AG20443 (cell line): ENCODE data around the gene PBX2.
"Not testable (repeated sequence)": the region's sequence is repeated elsewhere in the genome, so short reads cannot be mapped to it uniquely, and the experiment has no call there.

ENCODE experiments used
- DNase-seq: peaks from one replicate; pipeline ENCODE4 v3.0.0; 2012; ENCODE audit warnings: low spot score, mixed read lengths

PBX2 gene

DNA sequence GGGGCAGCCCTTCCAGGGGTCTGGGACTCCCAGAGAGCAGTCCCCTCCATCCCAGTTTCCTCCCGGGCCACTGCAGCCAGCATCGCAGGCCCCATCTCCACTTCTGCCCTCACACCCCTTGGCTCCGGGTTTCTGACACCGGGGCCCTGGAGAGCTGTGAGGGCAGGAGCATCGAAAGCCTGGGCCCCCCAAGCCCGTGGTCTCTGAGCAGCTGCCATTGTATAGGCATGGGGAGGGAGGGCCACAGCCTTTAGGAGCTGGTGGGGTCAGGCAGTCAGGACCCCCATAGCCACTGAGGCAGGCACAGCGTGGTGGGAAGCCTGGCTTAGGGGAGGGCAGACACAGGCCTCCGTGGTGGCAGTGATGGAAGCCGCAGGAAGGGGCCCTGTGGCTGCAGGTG lies 12.2 kb upstream of the PBX2 start:
- DNase-seq = no peak

DNA sequence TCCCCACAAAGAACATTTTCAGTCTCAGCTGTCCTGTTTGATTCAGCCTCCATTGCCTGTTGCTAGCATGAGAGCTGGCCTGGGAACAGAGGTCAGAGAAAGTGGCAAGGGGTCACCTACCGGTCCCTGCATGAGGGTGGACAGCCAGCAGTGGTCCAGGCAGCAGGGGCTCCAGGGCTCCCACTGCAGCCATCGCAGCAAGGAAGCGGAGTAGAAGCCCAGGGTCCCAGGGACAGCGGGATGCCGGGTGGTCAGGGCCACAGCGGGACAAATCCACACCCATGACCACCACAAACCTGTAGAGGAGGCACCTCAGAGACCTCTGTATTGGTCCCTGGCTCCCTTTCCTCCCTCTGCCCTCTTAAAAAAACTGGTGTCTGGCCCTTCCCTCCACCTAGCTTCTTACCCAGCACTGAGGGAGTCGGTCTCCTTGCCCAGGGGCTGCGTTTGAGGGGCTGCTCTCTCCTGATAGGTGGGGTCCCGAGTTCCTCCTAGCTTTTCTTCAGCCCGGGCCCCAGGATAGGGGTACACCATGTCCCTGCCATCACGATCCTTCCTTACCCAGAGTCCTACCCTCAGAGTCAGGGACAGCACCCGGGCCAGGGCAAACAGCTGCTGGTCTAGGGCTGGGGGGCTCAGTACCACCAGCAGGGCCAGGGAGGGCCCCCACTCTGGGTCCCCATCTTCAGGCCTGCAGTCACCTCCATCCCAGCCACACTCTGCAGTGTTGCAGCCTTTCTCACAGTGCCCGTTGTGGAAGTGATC lies 10.9 kb upstream of the PBX2 start:
- no peak for DNase-seq

DNA sequence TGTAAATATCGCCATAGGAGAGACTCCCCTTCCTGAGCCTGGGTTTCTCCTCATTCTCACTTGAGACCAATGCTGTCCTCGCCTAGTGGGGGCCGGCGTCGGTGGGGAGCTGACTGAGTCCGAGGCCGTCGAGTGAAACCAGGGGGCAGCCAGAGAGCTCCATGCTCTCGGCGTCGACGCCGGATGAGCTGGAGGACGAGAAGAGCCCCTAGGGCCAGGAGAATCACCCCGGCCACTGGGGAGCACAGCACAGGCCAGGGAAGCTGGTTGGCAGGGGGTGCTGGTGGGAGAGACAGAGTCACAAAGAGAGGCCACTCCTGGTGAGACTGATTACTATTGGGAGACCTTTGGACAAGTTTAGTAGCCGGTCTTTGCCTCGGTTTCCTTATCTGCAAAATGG lies 8.9 kb upstream of the PBX2 start:
- no peak for DNase-seq

DNA sequence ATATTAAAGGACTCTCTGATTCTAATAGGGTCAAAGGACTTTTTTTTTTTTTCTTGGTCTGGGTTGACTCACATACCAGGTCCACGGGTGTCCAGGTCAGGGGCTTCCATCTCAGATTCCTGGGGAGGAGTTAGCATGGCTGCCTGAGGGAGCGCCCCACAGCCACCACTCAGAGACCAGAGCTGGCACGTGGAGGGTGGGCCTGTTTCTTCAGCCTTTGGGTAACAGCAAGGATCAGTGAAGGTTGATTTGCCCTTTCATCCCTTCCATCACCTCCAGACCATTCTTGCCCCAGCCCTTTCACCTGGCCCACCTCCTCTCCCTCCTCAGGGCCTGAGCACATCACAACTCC lies 8.3 kb upstream of the PBX2 start:
- no peak for DNase-seq

DNA sequence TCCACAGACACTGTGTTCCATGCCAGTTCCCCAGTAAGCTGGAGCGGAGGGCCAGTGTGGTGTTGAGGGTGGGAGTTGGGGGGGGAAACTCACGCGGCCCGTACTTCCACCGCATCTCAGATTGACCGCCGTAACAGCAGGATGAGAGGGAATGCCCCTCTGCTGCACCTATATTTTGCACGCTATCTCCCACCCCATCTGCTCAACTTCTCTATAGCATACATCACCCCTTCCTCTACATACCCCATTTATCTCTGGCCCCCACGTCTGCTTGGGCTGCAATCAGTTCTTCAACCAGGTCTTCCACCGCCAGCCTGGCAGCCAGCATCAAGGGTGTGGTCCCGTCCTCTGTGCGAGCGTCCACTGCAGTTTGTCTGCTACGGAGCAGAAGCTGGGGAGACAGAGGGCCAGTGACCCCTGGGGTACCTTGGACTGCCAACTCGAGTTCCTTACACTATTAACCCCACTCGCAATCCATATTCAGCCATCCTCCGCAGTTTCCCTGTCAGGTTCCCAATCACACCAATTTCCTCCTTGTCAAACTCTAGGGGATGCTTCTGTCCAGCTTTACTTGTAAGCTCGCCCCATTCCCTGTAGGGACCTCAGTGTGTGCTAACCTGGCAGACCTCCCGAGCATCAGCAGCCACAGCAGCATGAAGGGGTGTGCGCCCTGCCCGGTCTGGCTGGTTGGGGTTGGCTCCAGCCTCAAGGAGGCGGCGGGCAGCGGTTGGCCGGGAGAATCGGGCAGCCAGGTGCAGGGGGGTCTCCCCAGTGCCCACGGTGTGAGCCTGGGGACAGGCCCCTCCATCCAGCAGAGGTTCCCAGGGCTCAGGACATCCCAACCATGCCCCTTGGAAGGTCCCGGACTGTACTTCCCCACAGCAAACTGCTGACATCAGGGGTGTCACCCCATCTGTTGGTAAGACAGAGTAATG lies 6.9 kb upstream of the PBX2 start:
- DNase-seq = no peak

DNA sequence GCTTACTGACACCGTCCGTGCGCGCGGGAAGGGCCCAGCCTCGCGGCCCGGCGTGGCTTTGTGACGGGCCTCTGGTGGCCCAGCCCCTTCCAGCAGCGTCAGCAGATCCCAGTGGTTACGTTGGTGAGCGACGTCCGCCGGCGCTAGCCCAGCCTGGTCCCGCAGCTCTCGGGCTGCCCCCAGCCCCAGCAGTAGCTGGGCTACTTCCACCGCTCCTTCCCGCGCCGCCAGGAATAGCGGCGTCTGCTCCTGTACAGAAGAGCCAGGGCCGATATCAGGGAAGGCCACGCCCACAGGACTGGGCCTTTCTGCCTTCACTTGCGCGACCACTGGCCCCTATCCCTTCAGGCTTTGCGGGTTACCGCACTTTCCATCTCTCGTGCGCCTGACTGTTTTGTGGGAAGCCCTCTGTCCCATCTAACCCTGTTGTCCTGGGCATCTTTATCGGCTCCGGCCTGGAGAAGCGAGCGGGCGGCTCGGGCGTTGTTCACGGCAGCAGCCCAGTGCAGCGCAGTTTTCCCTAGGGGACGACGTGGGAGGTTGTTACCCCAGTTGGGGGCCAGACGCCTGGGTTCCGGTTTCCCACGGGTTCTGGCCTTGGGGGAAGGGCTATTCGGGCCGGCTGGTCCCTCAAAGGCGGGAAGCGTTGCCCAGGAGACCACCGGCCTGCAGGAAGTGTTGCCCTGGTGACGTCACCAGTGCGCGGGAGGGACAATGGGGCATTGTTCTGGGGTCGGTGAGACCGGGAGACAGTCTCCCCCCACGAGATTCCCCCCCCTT lies 6.1 kb upstream of the PBX2 start:
- DNase-seq = peak; percentile 75

DNA sequence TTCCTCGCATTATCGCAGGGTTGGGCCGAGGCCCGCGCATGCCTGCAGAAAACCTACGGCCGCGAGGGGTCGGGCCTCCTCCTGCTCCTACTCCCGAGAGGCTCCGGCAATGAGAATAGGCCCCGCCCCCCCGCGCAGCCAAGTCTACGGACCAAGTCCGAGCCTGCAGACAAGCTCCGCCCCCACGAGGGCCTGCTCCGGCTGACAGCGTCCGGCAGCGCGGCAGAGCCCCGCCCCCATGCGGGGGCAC lies 5.6 kb upstream of the PBX2 start:
- DNase-seq = peak; percentile 98

DNA sequence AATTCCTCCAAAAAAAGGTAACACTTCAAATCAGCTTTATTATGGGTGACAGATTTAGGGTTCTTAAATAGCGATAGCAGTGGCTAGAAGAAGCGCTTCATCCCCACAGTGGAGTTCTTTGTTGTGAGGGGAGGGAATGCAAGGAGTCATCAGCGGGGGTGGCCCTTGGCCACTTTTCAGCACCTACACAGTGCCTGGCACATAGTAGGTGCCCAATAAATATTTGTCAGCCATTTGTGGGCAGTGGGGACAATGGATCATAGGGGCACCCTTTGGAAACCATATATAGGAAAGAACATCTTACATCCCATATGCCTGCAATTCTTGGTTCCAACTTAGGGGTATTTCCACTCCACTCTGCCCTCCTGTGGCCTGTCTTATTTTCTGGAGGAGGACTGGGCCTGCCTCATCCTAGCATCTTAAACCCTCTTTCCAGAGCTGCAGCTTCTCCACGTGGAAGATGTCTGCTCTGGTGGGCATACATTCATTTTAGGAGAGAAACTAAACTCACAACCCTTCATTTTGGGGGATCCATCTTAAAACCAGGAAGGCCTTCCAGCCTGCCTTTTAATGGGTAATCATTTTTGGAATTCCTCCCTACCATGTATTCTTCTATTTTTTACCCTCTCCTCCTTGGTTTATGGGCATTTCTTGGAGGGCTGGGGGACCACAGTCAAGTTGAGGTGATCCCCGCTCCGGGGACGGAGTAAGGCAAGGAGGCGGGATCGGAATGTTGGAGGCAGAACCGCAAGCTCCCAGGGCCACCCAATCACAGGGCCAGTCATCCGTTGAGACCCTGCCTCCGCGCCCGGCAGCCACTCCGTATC lies 5.0 kb upstream of the PBX2 start:
- DNase-seq = no peak

DNA sequence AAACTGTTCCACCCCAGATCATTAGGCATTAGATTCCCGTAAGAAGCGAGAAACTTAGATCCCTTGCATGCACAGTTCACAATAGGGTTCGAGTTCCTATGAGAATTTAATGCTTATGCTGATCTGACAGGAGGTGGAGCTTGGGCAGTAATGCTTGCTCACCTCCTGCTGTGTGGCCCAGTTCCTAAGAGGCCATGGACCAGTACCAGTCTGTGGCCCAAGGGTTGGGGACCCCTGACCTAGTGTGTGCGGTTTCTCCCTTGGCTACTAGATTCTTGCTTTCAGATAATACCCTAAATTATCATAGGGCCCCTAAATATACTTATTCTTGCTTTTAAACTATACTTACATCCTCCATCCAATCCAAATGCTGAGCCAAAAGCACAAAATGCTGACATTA lies 4.4 kb upstream of the PBX2 start:
- DNase-seq = no peak

DNA sequence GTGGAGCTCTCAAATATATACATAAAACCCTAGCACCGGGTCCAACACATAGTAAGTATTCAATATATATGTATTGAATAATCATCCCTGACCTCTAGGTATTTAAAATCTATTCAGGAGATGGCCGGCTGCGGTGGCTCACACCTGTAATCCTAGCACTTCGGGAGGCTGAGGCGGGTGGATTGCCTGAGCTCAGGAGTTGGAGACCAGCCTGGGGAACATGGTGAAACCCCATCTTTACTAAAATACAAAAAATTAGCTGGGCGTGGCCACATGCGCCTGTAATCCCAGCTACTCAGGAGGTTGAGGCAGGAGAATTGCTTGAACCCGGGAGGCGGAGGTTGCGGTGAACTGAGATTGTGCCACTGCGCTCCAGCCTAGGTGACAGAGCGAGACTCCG lies 3.1 kb upstream of the PBX2 start:
- not testable (repeated sequence) for DNase-seq

DNA sequence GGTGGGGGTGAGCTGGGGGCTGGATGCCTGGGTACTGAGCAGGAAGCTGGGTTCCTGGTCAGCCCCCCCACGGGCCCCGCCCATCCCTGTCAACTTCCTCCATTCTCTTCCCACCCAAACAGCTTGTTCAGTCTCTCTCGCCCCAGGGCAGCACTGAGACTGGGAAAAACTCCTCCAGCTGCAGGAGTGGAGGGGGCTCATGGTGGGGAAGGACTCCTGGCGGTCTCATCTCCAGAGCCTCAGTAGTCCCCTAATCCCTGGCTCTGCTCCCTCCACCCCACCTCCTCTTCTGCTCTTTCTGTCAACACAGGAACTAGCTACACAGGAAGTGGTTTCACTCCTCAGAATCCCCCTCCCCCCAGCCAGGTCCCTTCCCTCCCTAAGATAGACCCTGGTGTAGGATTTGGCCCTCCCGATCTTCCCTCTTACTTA lies 2.6 kb upstream of the PBX2 start, which contains the start of gene GPSM3:
Gene GPSM3 (minus strand): TSS at position 36 of the 432 bp plus-strand sequence. CDS start 130 bp downstream, outside the sequence.
- DNase-seq = no peak

DNA sequence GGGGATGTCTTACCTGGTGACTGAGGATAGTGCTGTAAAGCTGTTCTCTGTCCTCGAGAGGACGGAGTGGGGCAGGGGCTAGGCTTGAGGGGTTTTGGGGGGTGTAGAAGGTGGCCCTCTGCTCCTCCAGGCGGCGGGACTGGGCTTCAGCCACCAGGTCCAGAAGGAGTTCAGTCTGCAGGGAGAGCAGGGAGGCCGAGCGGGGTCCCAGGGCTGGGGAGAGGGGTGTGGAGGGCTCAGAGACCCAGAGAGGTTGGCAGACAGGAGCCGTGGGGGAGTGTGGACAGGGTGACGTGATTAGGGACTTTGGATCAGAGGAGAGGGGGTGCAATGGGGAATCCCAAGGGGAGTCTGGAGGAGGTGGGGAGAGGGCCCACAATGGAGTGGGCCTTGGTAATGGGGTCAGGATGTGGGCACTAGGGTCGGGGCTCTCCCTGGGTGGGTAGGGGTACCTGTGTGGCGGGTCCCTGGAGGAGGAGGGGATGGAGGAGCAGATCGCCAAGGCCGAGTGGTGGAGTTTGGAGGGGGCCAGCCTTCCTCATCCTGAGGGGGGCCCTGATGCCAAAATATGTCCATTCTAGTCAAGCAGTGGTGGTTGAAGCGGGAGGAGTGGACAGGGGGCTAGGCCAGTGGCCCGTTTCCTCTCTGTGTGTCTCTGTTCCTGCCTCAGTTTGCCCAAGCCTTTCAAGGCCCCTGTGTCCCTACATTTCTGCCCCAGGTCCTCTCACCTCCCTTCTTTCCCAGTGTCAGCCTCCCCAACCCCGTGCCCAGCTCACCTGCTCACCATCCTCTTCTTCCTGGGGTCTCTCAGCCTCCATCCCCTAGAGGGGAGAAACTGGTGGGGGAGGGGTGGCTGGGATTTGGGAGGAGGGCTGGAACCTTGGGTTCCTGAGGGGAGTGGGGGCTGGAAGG lies 1.9 kb upstream of the PBX2 start:
- DNase-seq = no peak

DNA sequence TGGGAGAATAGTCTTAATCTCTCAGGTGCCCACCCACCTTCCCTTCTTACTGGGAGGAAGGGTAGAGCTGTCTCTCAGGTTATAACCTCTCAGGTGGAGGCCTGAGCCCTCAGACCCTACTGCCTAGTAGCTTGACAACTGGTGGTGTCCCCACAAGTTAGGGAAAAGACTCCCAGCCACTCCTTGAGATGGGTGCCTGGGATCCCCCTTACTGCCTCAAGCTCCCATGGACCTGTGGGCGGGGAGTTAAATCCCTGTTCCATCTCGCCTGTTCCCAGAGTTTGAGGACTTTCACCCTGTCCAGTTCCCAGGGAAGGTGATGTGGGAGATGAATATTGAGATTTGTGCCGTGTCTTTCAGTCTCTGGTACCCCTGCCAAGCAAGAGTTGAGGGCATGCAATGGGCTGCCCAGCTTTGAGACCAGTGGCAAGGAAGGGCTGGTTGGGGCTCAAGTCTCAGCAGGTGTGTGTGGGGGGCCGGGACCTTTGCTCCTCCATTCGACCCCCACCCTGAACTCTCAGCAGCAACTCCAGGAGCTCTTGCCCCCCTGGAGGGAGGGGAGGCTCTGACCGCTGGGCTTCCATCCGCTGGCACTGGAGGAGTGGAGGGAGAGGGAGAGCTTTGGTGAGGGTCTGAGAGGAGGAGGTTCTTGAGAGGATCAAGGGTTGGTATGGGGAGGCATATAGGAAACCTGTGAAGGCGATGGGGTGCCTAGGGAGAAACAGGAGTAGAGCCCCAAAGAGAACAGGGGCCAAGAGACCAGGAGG lies 1.1 kb upstream of the PBX2 start:
- no peak for DNase-seq

DNA sequence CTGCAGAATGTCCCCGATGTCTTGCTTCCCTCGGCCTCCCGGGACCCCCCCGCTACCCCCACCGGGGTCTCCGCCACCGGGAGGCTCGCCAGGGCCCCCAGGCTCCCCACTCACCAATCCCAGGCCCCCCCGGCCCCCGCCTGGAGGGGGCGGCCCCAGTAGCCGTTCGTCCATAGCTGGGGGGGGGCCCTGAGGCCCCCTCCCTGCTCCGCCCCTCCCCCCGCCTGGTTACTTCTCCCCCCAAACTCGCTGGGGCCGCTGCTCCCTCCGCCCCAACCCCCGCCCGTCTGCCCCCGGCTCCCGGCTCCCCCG lies 304 bp downstream of the PBX2 start:
- no peak for DNase-seq

DNA sequence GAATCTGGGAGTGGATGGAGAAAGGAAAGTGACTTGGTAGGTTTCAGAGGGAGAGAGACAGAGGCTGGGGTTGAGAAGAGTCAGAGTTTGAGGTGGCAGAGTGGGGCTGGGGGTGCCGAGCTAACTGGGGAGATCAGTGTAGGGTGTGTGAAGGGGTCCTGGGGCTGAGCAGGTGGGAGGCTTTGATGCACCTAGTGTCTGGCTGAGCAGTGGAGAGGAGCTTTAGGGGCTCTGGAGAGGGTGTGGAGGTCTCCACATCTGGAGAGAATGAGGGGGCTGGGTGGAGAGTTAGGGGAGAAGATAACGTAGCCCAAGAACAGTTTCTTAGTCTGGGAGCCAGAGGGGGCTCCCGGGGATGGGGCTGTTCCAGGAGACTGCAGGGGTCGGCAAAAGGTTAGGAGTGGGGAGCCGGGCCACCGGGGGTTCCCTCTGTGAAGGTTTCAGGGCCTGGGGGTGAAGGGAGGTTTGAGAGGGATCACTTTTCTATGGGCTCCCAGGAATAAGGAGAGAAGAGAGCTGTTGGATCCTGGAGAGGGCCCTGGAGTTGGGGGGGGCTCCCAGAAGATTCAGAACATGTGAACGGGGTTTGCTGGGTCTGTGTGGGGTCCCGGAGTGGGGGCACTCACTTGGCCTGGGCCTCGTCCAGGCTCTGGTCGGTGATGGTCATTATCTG lies 797 bp downstream of the PBX2 start:
- no peak for DNase-seq

DNA sequence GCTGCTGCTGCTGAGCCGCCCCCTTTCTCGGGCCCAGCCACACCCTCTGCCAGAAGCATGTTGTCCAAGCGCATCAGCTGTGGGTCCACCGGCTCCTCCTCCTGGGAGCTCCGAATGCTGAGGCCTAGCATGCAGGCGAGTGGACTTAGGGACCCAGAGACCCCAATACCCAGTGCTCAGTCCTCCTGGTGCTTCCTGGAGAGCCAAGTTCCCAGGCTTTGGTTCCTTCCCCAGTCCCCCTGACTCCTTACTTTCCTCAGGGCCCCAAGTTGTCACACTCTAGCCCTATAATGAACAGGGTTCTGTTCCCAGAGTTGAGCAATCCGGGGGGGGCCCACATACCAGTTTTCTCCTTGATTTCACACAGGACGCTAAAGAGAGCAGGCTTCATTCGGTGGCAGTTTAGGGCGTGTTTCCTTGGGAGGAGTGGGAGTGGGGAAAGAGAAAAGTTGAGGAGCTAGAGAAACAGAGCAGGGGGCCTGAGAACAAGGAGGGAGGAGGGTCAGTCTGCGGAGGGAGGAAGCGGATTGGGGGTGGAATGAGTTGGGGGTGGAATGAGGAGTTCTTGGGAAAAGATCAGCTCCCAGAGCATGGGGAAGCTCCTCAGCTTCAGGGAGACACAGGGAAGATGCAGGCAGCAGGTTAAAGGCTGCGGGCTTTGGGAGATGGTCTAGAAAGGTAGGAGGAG lies 1.5 kb downstream of the PBX2 start:
- DNase-seq = no peak

DNA sequence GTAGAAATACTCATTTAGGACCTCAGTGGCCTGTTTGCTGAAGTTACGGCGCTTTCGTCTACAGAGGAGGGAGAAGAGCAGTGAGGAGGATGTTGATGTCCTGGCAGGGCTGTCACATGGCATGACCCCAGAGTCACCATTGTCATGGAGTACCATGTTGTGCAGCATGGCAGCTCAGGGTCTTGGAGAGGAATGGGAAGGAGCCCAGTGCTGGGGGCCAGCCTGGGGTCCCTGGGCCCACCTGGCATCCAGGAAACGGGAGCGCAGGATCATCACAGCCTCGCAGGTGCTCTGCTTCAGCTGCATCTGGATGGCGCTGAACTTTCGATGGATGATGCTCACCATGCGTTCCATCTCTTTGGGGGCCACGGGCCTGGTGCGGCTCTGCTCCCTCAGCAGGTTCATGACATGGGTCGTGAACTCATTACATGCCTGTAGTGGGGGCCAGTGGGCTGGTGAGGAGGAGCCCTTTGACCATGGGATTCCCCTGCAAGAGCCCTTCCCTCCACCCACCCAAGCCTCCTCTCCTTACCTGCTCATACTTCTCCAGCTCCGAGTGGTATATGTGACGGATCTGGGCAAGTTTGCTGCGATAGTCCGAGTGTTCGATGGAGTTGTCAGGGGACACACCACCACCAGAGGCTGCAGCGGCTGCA lies 2.1 kb downstream of the PBX2 start:
- DNase-seq = not testable (repeated sequence)

DNA sequence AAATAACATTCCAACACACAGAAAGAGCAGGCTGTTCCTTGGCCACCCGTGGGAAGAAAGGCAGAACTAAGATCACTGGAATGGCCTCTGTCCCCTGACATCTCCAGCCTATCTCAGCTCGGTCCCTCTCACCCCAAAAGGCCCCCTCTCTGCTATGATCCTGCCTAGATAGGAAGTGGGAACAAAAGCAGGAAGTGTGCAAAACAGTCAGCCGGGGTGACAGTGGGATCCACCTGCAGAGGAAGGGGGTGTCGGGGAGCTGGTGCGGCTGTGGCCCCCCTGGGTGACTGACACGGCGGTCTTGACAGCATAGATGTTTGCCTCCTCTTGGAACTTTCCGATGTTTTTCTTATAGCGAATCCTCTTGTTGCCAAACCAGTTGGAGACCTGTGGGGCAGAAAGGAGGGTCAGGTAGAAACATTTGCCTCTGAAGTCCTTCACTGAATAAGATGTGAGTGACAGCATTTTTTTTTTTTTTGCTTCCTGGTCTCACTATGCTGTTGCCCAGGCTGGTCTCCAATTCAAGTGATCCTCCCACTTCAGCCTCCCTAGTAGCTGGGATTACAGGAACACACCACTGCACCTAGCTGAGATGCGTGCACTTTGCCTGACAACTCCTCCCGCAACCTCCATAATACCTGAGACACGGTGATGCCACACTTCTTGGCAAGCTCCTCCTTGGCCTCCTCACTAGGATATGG lies 2.8 kb downstream of the PBX2 start:
- DNase-seq = no peak
